ENCODE measurements around the gene RMDN2.
"Not testable (repeated sequence)": the region's sequence is repeated elsewhere in the genome, so short reads cannot be mapped to it uniquely, and the experiment has no call there.

RMDN2 gene

GRCh38 chr2:37992601-37993000 lies 67.5 kb downstream of the RMDN2 start:
- DNase-seq (ENCODE audit: low read depth in 2 of 2): no peak

DNA sequence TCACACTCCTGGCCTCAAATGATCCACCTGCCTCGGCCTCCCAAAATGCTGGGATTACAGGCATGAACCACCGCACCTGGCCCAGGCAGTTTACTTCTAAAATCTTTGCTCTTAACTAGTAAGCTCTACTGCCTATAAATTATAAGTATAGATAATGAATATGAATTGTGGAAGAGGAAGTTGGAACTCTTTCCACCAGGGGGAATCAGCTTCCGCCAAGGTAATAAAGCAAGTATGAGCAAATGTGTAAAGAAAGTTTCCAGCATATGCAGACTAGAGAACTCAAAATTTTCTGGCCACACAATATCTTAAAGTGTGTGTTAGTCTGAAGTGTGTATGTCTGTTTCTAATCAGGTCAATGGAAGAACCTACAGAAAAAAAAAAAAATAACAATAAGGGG lies 68.1 kb downstream of the RMDN2 start:
- peak; percentile 30 to 37 for DNase-seq (ENCODE audit: low read depth in 2 of 2)

DNA sequence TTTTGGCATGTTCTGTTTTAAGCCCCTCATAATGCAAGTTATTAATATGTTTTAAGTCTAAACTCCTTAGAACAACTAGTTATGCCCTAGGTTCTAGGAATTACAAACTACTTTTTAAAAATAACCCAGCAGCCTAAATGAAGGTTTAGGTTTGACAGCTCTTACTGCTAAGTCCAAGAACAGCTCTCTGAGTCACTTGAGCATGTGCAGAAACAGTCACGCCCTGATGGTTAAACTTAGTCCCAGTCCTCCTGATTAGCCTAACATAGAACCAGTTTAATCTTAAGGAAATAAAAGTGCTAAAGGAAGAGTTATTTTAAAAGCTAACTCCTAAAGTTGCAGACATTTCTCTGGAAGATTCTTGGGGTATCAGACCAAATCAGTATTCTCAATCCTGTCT lies 72.5 kb downstream of the RMDN2 start:
- DNase-seq (ENCODE audit: low read depth in 2 of 2): no peak

DNA sequence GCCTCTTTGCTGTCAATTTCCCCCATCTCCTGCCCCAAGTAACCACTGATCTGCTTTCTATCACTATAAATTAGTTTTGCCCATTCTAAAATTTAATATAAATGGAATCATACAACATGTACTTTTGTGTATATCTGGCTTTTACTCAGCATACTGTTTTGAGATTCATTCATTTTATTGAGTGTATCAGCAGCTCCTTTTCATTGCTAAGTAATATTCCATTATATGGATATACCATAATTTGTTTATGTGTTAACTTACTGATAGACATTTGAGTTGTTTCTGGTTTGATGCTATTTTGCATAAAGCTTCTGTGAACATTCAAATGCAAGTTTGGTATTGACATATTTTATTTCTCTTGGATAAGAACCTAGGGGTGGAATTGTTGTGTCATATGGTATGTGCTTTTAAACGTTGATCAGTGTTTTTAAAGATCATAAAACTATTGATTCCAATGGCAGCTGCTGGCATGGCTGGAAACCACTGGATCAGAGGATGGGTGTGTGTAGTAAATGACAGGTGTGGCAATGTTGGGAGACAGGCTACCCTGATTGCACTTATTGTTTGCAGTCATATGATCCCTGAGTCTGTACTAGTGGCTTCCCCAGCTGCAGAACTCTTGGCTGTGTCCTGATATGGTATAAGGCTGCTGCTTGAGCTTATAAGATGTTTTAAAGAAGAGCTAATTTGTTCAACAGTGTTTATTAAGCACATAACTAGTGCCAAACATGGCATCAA lies 75.6 kb downstream of the RMDN2 start:
- no peak for DNase-seq (ENCODE audit: low read depth in 2 of 2)

GRCh38 chr2:38010187-38010586 lies 85.1 kb downstream of the RMDN2 start:
- not testable (repeated sequence) for DNase-seq (ENCODE audit: low read depth in 2 of 2)

DNA sequence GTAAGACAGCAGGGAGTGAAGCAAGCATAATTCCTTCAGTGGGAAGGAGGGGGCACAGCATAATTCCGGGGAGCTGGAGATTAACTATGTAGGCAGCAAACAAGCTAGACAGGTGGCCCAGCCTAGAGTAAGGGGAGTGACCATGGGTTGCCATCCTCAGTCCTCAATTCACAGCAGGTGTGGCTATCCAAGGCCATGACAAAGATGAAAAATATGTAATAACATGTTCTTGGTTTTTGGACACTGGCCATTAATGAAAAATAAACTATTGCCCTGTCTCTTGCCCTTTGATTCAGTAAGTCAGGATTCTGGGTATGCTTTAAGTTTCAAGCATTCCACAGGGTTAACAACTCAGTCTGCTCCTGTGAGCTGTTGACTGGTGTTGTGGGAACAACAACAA lies 85.9 kb downstream of the RMDN2 start:
- DNase-seq (ENCODE audit: low read depth in 2 of 2): no peak

DNA sequence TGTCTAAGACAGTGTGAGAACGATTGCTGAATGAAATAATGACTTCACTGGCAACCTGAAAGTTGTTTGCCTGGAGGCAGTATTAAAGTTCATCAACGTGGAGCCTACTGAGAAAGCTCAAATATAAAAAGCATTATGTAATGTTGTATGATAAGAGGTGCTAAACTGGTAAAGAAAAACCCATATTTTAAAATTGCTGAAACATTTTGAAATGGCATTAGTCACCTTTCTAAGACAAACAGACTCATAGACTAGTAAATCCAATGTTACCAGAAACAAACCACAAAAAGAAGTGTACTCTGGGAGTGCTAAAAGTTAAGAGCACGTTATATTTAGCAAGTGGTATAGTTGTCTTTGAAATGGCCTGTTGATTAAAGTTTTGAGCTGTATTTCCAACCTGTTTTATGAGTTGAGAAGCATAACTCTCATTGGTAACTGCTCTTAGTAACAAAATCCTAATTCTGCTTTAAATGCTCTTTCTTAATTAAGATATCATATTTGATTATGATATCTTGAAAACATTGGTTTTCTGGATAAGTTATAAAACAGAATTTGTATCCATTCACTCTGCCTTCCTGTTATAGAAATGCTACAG lies 88.2 kb downstream of the RMDN2 start:
- no peak for DNase-seq (ENCODE audit: low read depth in 2 of 2)

DNA sequence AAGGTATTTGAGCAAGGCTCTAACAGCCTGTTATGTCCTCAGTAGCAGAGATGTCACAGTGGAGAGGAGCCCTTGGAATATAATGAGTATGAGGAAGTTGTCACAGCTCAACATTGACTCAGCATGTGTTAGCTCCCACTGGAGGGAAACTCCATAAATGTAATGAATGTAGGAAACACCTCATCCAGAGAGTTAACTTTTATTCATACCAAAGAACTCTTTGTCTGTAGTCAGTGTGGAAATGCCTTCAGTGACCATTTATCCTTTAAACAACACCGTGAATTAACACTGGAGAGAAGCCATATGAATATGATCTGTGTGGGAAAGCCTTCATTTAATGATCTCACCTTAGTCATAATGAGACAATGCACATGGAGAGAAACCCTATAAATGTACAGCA lies 91.1 kb downstream of the RMDN2 start:
- no peak for DNase-seq (ENCODE audit: low read depth in 2 of 2)

DNA sequence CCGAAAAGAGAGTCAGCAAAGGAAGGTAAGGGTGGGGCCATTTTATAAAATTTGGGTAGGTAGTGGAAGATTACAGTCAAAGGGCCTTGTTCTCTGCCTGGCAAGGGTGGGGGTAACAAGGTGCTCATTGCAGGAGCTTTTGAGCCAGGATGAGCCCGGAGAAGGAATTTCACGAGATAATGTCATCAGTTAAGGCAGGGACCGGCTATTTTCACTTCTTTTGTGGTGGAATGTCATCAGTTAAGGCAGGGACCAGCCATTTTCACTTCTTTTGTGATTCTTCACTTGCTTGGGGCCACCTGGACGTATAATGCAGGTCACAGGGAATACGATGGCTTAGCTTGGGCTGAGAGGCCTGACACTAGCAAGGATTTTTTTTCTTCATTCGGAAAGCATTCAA lies 92.7 kb downstream of the RMDN2 start:
- DNase-seq (ENCODE audit: low read depth in 2 of 2): no peak

DNA sequence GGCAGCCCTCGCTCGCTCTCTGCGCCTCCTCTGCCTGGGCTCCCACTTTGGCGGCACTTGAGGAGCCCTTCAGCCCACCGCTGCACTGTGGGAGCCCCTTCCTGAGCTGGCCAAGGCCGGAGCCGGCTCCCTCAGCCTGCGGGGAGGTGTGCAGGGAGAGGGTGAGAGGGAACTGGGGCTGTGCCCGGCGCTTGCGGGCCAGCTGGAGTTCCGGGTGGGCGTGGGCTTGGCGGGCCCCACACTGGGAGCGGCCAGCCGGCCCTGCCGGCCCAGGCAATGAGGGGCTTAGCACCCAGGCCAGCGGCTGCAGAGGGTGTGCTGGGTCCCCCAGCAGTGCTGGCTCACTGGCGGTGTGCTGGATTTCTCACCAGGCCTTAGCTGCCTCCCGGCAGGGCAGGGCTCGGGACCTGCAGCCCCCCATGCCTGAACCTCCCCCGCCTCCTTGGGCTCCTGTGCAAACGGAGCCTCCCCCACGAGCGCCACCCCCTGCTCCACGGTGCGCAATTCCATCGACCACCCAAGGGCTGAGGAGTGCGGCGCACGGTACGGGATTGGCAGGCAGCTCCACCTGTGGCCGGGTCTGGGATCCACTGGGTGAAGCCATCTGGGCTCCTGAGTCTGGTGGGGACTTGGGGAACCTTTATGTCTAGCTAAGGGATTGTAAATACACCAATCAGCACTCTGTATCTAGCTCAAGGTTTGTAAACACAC lies 95.4 kb downstream of the RMDN2 start:
- not testable (repeated sequence) for DNase-seq (ENCODE audit: low read depth in 2 of 2)

DNA sequence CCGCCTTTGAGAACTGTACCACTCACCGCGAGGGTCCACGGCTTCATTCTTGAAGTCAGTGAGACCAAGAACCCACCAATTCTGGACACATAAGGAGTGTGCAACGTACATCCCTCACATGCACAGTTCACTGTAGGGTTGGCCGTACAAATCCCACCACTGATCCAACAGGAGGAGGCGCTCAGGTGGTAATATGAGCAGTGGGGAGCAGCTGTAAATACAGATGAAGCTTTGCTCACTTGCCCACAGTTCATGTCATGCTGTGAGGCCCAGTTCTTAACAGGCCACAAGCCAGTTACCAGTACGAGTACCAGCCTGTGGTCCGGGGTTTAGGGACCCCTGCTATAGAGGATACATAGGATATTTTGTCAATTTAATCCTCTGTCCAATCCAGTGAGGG lies 96.5 kb downstream of the RMDN2 start:
- no peak for DNase-seq (ENCODE audit: low read depth in 2 of 2)

- DNase-seq (ENCODE audit: low read depth in 2 of 2): no peak
Measured at GRCh38 chr2:38026846-38027245, 101.8 kb downstream of the RMDN2 start.

DNA sequence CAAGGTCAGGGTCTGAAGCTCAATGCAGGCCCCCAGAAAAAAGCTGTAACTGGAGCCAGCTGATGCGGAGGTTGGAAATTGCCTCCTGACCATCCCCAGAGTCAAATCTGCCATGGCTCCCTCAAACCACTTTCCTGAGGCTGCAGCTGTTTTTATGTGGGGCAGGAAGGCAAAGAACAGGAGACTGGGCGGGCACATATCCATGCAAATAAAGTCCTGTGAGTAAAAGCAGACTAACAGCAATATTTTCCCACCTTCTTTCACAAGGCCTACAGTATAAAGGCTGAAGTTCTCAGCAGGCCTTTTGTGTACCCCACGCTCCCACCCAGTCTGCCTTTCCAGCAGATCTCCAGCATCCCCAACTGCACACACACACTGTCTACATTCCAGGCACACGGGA lies 103.7 kb downstream of the RMDN2 start:
- DNase-seq (ENCODE audit: low read depth in 2 of 2): no peak

DNA sequence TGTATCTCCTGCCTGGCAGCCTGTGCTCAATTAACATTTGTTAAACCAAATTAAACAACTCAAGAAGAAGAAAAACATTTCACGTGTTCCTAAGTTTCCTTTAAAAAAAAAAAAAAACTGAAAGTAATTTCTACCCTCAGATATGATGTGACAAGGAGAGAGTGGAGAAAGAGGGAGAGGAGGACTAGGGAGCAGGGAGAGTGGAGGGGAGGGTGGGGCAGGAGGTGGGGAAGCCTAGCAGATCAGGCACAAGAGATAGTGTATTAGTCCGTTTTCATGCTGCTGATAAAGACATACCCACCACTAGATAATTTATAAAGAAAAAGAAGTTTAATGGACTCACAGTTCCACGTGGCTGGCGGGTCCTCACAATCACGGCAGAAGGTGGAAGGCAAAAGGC lies 104.4 kb downstream of the RMDN2 start:
- no peak for DNase-seq (ENCODE audit: low read depth in 2 of 2)

DNA sequence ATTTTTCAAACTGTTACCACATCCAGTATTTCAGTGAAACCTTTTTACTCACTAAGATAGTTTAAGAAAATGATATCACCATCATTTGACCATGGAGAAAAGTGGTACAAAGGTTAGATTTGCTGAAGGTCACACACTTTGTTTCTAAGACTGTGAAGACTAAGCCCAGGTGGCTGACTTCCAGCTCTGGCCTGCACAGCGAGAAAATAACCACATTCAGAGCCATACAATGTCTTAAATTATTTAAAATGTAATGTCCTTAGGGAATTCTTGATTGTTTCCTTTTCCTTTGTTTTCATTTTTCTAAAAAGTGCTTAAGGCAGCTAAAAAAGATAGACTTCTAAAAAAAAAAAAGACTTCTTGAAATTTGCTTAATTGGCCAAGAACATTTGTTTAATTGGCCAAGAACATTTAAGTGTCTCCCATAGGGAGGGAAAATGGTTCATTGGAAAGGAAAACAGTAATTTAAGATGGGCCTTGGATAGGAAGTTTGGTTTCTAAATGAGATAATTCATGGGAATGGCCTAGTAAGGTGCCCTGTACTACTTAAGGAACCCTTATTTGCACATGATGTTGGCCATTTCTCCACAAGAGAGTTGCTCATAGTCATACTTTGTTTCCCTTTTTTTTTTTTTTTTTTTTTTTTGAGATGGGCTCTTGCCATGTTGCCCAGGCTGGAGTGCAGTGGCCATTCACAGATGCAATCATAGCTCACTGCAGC lies 105.7 kb downstream of the RMDN2 start:
- no peak for DNase-seq (ENCODE audit: low read depth in 2 of 2)

GRCh38 chr2:38032946-38033345 lies 107.9 kb downstream of the RMDN2 start:
- DNase-seq (ENCODE audit: low read depth in 2 of 2): no peak

DNA sequence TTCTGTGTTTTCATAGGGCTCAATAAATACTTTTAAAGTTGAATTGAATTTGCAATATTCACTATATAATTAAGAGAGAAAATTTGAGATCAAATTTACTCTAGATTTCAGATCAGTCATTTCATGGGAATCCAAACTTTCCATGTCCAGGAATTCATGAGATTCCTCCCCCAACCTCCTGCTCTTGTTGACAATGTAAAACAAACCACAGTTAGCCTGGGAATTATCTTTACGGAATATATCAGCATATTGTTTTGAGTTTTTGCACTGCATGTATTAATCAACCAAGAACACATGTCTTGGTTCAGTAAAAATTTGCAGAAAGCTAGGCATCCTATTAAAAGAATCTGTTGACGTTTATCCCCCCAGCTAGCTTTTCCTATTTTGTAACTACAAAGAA lies 108.6 kb downstream of the RMDN2 start:
- DNase-seq (ENCODE audit: low read depth in 2 of 2): no peak

DNA sequence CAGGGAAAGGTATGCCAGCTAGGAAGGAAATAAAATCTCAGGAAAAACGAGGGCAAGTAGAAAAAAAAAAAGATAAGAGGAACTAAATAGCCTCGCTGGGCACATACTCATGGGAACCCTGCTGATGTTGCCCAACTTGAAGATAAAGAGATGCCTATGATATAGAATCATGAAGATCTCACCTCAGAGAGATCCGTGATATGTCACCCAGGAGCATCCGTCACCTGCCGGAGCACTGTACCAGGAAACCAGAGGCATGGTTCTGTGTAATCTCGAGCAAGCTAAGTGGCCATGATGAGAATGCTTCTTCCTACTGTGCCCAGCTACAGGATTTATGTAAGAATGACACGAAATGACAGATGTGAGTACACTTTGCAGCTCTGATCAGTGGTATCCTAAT lies 110.9 kb downstream of the RMDN2 start:
- no peak for DNase-seq (ENCODE audit: low read depth in 2 of 2)

- DNase-seq (ENCODE audit: low read depth in 2 of 2): no peak
Measured at GRCh38 chr2:38037325-38037724, 112.2 kb downstream of the RMDN2 start.

DNA sequence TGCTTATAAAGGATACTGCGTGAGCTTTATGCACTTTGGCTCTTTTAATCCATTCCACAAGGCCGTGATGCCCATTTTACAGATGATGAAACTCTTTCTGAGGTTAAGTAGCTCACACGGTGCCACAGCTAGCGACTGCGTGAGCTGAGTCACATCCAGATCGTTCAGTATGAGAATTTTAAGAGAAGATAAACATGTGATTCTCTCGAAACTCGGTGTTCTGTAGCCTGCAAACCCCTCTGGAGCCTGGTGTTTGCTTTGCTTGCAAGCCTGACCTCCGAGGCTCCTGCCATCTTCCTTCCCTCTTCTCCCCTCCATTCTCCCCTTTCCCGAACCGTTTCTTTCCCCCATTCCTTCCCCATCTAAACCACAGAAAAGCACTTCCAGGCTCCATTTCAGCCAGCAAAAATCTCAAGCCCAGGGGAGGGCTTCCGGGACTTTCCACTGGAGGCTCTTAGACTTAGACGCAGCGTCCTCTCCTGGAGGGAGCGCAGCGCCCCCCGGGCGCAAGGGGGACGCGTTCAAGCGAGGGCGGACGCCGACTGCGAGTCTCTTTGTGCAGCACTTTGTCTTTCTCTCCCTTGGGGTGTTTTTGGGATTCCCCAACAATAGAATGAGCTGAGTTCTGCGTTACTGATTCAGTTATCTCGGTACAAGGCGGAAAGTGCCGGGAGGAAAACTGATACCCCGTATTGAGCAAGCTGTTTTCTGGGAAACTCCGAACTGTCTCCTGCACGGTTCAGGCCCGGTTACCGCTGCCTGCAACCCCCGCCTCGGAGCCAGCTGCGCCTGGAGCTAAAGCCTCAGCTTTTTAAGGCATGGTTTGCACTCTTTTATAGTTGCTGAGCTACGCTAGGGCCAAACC lies 112.9 kb downstream of the RMDN2 start:
- no peak for DNase-seq (ENCODE audit: low read depth in 2 of 2)

- no peak for DNase-seq (ENCODE audit: low read depth in 2 of 2)
Measured at GRCh38 chr2:38038682-38039081, 113.6 kb downstream of the RMDN2 start.

Measured in fibroblast of skin of left biceps (primary cell).